ENCODE data around the gene LRRC8C. TPM values are rescaled to one million over a fixed set of nuclear protein-coding genes. Genes with fewer than 3 reads are reported as not detected.

LRRC8C gene
- total and polyA plus RNA-seq, 2 experiments from 2014 or later, result 0.89 to 3.9 TPM

- Histone ChIP-seq H2AFZ (no peak overlapping the region), H3K36me3 (ENCODE audit: insufficient read depth) (no peaks in the 10 kb centered on the region), H3F3A (replicated peaks; ENCODE audit: low read depth) (no peaks in the 10 kb centered on the region), H4K20me1 (replicated peaks; ENCODE audit: insufficient read depth) (no peaks in the 10 kb centered on the region; the same call in 1 of the 2 replicates), H3K4me1 (ENCODE audit: insufficient read depth) (no peaks in the 10 kb centered on the region), H3K4me3 (no peak overlapping the region), H3K27me3 (ENCODE audit: insufficient read depth) (no peaks in the 10 kb centered on the region), H3K4me2 (no peak overlapping the region), H3K79me2 (replicated peaks; ENCODE audit: insufficient read depth) (no peaks in the 10 kb centered on the region), H3K27ac (ENCODE audit: low read depth) (no peak overlapping the region), H3K9me2 (ENCODE audit: insufficient read depth) (0 out of 2 replicates have a peak, but pooled peaks cover 2% of the 10 kb centered on the region)
- DNase-seq (ENCODE audit: low spot score) (no peak), ATAC-seq (no peak)
- no peaks in the 10 kb centered on the region for H3K27me3 Mint-ChIP-seq (ENCODE audit: insufficient read depth, low read depth, poor library complexity)
- H3K27ac Mint-ChIP-seq, result no peak overlapping the region
- H3K4me1 Mint-ChIP-seq, result no peaks in the 10 kb centered on the region
- TF ChIP-seq EZH2 (IDR thresholded peaks at IDR 0.05; ENCODE audit: low read depth, unreplicated experiment), result no peak
- no peak for TF ChIP-seq STAT1 (IDR thresholded peaks at IDR 0.05; ENCODE audit: unreplicated experiment)
- TF ChIP-seq, protein P1, sequence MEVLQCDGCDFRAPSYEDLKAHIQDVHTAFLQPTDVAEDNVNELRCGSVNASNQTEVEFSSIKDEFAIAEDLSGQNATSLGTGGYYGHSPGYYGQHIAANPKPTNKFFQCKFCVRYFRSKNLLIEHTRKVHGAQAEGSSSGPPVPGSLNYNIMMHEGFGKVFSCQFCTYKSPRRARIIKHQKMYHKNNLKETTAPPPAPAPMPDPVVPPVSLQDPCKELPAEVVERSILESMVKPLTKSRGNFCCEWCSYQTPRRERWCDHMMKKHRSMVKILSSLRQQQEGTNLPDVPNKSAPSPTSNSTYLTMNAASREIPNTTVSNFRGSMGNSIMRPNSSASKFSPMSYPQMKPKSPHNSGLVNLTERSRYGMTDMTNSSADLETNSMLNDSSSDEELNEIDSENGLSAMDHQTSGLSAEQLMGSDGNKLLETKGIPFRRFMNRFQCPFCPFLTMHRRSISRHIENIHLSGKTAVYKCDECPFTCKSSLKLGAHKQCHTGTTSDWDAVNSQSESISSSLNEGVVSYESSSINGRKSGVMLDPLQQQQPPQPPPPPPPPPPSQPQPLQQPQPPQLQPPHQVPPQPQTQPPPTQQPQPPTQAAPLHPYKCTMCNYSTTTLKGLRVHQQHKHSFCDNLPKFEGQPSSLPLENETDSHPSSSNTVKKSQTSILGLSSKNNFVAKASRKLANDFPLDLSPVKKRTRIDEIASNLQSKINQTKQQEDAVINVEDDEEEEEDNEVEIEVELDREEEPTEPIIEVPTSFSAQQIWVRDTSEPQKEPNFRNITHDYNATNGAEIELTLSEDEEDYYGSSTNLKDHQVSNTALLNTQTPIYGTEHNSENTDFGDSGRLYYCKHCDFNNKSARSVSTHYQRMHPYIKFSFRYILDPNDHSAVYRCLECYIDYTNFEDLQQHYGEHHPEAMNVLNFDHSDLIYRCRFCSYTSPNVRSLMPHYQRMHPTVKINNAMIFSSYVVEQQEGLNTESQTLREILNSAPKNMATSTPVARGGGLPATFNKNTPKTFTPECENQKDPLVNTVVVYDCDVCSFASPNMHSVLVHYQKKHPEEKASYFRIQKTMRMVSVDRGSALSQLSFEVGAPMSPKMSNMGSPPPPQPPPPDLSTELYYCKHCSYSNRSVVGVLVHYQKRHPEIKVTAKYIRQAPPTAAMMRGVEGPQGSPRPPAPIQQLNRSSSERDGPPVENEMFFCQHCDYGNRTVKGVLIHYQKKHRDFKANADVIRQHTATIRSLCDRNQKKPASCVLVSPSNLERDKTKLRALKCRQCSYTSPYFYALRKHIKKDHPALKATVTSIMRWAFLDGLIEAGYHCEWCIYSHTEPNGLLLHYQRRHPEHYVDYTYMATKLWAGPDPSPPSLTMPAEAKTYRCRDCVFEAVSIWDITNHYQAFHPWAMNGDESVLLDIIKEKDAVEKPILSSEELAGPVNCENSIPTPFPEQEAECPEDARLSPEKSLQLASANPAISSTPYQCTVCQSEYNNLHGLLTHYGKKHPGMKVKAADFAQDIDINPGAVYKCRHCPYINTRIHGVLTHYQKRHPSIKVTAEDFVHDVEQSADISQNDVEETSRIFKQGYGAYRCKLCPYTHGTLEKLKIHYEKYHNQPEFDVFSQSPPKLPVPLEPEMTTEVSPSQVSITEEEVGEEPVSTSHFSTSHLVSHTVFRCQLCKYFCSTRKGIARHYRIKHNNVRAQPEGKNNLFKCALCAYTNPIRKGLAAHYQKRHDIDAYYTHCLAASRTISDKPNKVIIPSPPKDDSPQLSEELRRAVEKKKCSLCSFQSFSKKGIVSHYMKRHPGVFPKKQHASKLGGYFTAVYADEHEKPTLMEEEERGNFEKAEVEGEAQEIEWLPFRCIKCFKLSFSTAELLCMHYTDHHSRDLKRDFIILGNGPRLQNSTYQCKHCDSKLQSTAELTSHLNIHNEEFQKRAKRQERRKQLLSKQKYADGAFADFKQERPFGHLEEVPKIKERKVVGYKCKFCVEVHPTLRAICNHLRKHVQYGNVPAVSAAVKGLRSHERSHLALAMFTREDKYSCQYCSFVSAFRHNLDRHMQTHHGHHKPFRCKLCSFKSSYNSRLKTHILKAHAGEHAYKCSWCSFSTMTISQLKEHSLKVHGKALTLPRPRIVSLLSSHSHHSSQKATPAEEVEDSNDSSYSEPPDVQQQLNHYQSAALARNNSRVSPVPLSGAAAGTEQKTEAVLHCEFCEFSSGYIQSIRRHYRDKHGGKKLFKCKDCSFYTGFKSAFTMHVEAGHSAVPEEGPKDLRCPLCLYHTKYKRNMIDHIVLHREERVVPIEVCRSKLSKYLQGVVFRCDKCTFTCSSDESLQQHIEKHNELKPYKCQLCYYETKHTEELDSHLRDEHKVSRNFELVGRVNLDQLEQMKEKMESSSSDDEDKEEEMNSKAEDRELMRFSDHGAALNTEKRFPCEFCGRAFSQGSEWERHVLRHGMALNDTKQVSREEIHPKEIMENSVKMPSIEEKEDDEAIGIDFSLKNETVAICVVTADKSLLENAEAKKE (CRISPR knock-in tag; IDR thresholded peaks at IDR 0.05), result no peak
- TF ChIP-seq REST (IDR thresholded peaks at IDR 0.05; ENCODE audit: unreplicated experiment), result no peak
- TF ChIP-seq CREB1 (CRISPR knock-in tag; IDR thresholded peaks at IDR 0.05; ENCODE audit: low read depth), result no peak
- no peak for TF ChIP-seq NANOG (IDR thresholded peaks at IDR 0.05; ENCODE audit: borderline replicate concordance)
- no peak for TF ChIP-seq EZH2phosphoT487 (IDR thresholded peaks at IDR 0.05; ENCODE audit: unreplicated experiment)
- no peak for TF ChIP-seq ZNF114 (CRISPR knock-in tag; IDR thresholded peaks at IDR 0.05)
- no peak for TF ChIP-seq ZNF331 (CRISPR knock-in tag; IDR thresholded peaks at IDR 0.05; ENCODE audit: low read depth)
- TF ChIP-seq, protein P2, sequence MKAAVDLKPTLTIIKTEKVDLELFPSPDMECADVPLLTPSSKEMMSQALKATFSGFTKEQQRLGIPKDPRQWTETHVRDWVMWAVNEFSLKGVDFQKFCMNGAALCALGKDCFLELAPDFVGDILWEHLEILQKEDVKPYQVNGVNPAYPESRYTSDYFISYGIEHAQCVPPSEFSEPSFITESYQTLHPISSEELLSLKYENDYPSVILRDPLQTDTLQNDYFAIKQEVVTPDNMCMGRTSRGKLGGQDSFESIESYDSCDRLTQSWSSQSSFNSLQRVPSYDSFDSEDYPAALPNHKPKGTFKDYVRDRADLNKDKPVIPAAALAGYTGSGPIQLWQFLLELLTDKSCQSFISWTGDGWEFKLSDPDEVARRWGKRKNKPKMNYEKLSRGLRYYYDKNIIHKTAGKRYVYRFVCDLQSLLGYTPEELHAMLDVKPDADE (IDR thresholded peaks at IDR 0.05), result no peak
- TF ChIP-seq JUNB (IDR thresholded peaks at IDR 0.05; ENCODE audit: unreplicated experiment), result no peak
- TF ChIP-seq, protein P3, sequence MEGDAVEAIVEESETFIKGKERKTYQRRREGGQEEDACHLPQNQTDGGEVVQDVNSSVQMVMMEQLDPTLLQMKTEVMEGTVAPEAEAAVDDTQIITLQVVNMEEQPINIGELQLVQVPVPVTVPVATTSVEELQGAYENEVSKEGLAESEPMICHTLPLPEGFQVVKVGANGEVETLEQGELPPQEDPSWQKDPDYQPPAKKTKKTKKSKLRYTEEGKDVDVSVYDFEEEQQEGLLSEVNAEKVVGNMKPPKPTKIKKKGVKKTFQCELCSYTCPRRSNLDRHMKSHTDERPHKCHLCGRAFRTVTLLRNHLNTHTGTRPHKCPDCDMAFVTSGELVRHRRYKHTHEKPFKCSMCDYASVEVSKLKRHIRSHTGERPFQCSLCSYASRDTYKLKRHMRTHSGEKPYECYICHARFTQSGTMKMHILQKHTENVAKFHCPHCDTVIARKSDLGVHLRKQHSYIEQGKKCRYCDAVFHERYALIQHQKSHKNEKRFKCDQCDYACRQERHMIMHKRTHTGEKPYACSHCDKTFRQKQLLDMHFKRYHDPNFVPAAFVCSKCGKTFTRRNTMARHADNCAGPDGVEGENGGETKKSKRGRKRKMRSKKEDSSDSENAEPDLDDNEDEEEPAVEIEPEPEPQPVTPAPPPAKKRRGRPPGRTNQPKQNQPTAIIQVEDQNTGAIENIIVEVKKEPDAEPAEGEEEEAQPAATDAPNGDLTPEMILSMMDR (conservative IDR thresholded peaks at IDR 0.05; ENCODE audit: low read depth in 2 of 2), result no peak
- H3K4me3 Mint-ChIP-seq, result no peak overlapping the region
- H3K36me3 Mint-ChIP-seq (ENCODE audit: low read depth), result peaks cover 15% of the 10 kb centered on the region; the same call in 2 of the 3 replicates
- H3K9me3 Mint-ChIP-seq, result peaks cover 11% of the 10 kb centered on the region
Observed at GRCh38 chr1:89620664-89621063, 12.3 kb upstream of the LRRC8C start.

Measured in GM23338 (cell line).